HepG2 (cell line): ENCODE data around the gene KDM4F. TPM values are rescaled to one million over a fixed set of nuclear protein-coding genes. Genes with fewer than 3 reads are reported as not detected.

Experiments used
- ADNP ChIP-seq: sonication (generic); formaldehyde crosslinking; IDR thresholded peaks from 2 replicates; pipeline ENCODE4 v1.4.0; 2020; ENCODE audit warnings: missing genetic modification reagents
- CBX2 ChIP-seq, 2 experiments: fragments of 200-600 bp in 1 of 2; sonication (generic); formaldehyde crosslinking in 1 of 2; IDR thresholded peaks; 2 replicates each; pipeline versions ENCODE4 v1.7.0 to v1.8.1; 2018 to 2022; ENCODE audit warnings: low read depth in 2 of 2, low read length in 1 of 2, mild to moderate bottlenecking in 1 of 2, missing genetic modification reagents in 1 of 2
- CCAR2 ChIP-seq: fragments of 200-400 bp; formaldehyde crosslinking; optimal IDR thresholded peaks from 2 replicates; pipeline ENCODE3; 2018; ENCODE audit warnings: low read depth, mild to moderate bottlenecking, low read length, moderate library complexity
- DMAP1 ChIP-seq: IDR thresholded peaks from 2 replicates; pipeline ENCODE4 v1.6.1; 2016
- DNMT1 ChIP-seq: sonication (generic); formaldehyde crosslinking; IDR thresholded peaks from 2 replicates; pipeline ENCODE4 v1.5.1; 2020; ENCODE audit warnings: mild to moderate bottlenecking, missing genetic modification reagents
- EHMT2 ChIP-seq: fragments of 200-600 bp; sonication (generic); IDR thresholded peaks from 2 replicates; pipeline ENCODE4 v1.7.0; 2017; ENCODE audit warnings: antibody characterized with exemption, low read depth, low read length, borderline replicate concordance
- ELF1 ChIP-seq: sonication (generic); formaldehyde crosslinking; IDR thresholded peaks from 2 replicates; pipeline ENCODE4 v1.4.0; 2020; ENCODE audit warnings: missing genetic modification reagents
- FOSL2 ChIP-seq: sonication (generic); formaldehyde crosslinking; IDR thresholded peaks from 2 replicates; pipeline ENCODE4 v1.4.0; 2020; ENCODE audit warnings: missing genetic modification reagents
- IRF2 ChIP-seq: IDR thresholded peaks from 2 replicates; pipeline ENCODE4 v1.6.1; 2018; ENCODE audit warnings: missing genetic modification reagents, missing compliant biosample characterization
- IRX3 ChIP-seq: sonication (generic); formaldehyde crosslinking; IDR thresholded peaks from 2 replicates; pipeline ENCODE4 v1.8.1; 2023; ENCODE audit warnings: mild to moderate bottlenecking, low read depth, missing genetic modification reagents, borderline replicate concordance
- PHF5A ChIP-seq: IDR thresholded peaks from one replicate; pipeline ENCODE4 v1.6.1; 2018; ENCODE audit warnings: low read depth, missing genetic modification reagents; ENCODE audit not compliant: unreplicated experiment
- SAP130 ChIP-seq: IDR thresholded peaks from 2 replicates; pipeline ENCODE4 v1.6.1; 2016; ENCODE audit warnings: low read depth
- SATB2 ChIP-seq: sonication (generic); formaldehyde crosslinking; IDR thresholded peaks from 2 replicates; pipeline ENCODE4 v1.5.0; 2020; ENCODE audit warnings: missing genetic modification reagents
- SMC3 ChIP-seq: IDR thresholded peaks from 2 replicates; pipeline ENCODE4 v1.6.1; 2011; ENCODE audit warnings: low read length, improper control_type of control experiment
- ZNF136 ChIP-seq: sonication (generic); formaldehyde crosslinking; IDR thresholded peaks from 2 replicates; pipeline ENCODE4 v1.8.1; 2022; ENCODE audit warnings: low read depth, mild to moderate bottlenecking, moderate library complexity, missing genetic modification reagents
- ZNF562 ChIP-seq: sonication (generic); formaldehyde crosslinking; IDR thresholded peaks from 2 replicates; pipeline ENCODE4 v1.8.0; 2022; ENCODE audit warnings: missing genetic modification reagents, borderline replicate concordance
- polyA plus RNA-seq, 8 experiments: library from polyadenylated mRNA; depleted of rRNA in 3 of 8; stranded (reverse) in 7 of 8; unstranded in 1 of 8; fragments of >200 nt; fragmentation: Illumina TruSeq in 4 of 8; extraction: Trizol in 4 of 8; gene quantifications; 2 replicates each; pipeline versions ENCODE4 v1.2.1 to v1.2.3, GENCODE V29; 2011 to 2016; ENCODE audit warnings: low read depth in 4 of 8, missing spikeins in 1 of 8, mixed read lengths in 1 of 8; ENCODE audit not compliant: insufficient read depth in 1 of 8
- total RNA-seq, 5 experiments: library from RNA; depleted of rRNA; stranded (reverse); fragments of >200 nt; fragmentation: Illumina TruSeq; extraction: Trizol; gene quantifications; 2 replicates each; pipeline ENCODE4 v1.2.3, GENCODE V29; 2016; ENCODE audit warnings: low read depth in 1 of 5
- TF ChIP-seq, protein P1 (sequence below): IDR thresholded peaks from 2 replicates; pipeline ENCODE4 v1.4.0; 2020; ENCODE audit warnings: mild to moderate bottlenecking, missing genetic modification reagents
- TF ChIP-seq, protein P2 (sequence below): sonication (generic); formaldehyde crosslinking; IDR thresholded peaks from 2 replicates; pipeline ENCODE4 v1.4.0; 2020; ENCODE audit warnings: mild to moderate bottlenecking, missing genetic modification reagents
- TF ChIP-seq, protein P3 (sequence below): sonication (generic); formaldehyde crosslinking; conservative IDR thresholded peaks from 2 replicates; pipeline ENCODE4 v1.8.0; 2022; ENCODE audit warnings: low read depth, missing genetic modification reagents
- TF ChIP-seq, protein P4 (sequence below): fragments of 450-650 bp; IDR thresholded peaks from 2 replicates; pipeline ENCODE4 v1.6.1; 2017; ENCODE audit warnings: mild to moderate bottlenecking
- TF ChIP-seq, protein P5 (sequence below): IDR thresholded peaks from 2 replicates; pipeline ENCODE4 v1.6.1; 2018; ENCODE audit warnings: missing genetic modification reagents

Gene KDM4F
- total and polyA plus RNA-seq, 2 of the 13 experiments (the other 11 are each of a cell fraction or from before 2014, with no cell fraction given): not detected

DNA sequence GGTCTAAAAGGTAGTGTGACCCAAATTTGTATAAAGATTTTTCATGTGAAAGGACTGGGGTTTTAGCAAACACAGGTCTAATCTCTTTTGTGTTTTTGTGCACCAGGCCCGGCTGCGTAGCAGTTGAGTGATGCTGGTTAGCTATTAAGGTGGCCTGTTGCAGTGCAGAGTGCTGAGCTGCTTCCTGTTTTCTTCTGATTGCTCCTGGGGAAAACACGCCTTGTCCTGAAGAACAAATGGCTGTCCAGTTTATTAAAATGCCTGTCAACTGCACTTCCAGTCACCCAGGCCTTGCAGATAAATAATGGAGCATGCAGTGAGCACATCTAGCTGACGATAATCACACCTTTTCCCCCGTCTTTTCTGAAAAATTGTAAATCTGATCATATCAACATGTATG lies 19.3 kb downstream of the KDM4F start (continued):
- TF ChIP-seq SAP130 (peak; percentile 97), ELF1 (CRISPR knock-in tag) (peak; percentile 94), CCAR2 (no peak), ZNF562 (CRISPR knock-in tag) (no peak), IRF2 (0 out of 2 replicates have a peak, but pooled peaks have one; percentile 35), IRX3 (CRISPR knock-in tag) (no peak), SATB2 (CRISPR knock-in tag) (0 out of 2 replicates have a peak, but pooled peaks have one; percentile 29), EHMT2 (no peak), CBX2 (IDR thresholded peaks at IDR 0.05; ENCODE audit: low read depth, low read length) (no peak), CBX2 (CRISPR knock-in tag; IDR thresholded peaks at IDR 0.05; ENCODE audit: low read depth) (no peak), DMAP1 (CRISPR knock-in tag) (0 out of 2 replicates have a peak, but pooled peaks have one; percentile 31), FOSL2 (peak; percentile 41), ADNP (no peak), ZNF136 (no peak), PHF5A (CRISPR knock-in tag) (no peak), SMC3 (no peak), DNMT1 (CRISPR knock-in tag) (no peak)
- TF ChIP-seq, protein P1, sequence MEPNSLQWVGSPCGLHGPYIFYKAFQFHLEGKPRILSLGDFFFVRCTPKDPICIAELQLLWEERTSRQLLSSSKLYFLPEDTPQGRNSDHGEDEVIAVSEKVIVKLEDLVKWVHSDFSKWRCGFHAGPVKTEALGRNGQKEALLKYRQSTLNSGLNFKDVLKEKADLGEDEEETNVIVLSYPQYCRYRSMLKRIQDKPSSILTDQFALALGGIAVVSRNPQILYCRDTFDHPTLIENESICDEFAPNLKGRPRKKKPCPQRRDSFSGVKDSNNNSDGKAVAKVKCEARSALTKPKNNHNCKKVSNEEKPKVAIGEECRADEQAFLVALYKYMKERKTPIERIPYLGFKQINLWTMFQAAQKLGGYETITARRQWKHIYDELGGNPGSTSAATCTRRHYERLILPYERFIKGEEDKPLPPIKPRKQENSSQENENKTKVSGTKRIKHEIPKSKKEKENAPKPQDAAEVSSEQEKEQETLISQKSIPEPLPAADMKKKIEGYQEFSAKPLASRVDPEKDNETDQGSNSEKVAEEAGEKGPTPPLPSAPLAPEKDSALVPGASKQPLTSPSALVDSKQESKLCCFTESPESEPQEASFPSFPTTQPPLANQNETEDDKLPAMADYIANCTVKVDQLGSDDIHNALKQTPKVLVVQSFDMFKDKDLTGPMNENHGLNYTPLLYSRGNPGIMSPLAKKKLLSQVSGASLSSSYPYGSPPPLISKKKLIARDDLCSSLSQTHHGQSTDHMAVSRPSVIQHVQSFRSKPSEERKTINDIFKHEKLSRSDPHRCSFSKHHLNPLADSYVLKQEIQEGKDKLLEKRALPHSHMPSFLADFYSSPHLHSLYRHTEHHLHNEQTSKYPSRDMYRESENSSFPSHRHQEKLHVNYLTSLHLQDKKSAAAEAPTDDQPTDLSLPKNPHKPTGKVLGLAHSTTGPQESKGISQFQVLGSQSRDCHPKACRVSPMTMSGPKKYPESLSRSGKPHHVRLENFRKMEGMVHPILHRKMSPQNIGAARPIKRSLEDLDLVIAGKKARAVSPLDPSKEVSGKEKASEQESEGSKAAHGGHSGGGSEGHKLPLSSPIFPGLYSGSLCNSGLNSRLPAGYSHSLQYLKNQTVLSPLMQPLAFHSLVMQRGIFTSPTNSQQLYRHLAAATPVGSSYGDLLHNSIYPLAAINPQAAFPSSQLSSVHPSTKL (CRISPR knock-in tag): peak; percentile 48; the same call in 1 of the 2 replicates
- TF ChIP-seq, protein P2, sequence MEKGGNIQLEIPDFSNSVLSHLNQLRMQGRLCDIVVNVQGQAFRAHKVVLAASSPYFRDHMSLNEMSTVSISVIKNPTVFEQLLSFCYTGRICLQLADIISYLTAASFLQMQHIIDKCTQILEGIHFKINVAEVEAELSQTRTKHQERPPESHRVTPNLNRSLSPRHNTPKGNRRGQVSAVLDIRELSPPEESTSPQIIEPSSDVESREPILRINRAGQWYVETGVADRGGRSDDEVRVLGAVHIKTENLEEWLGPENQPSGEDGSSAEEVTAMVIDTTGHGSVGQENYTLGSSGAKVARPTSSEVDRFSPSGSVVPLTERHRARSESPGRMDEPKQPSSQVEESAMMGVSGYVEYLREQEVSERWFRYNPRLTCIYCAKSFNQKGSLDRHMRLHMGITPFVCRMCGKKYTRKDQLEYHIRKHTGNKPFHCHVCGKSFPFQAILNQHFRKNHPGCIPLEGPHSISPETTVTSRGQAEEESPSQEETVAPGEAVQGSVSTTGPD: no peak
- TF ChIP-seq, protein P3, sequence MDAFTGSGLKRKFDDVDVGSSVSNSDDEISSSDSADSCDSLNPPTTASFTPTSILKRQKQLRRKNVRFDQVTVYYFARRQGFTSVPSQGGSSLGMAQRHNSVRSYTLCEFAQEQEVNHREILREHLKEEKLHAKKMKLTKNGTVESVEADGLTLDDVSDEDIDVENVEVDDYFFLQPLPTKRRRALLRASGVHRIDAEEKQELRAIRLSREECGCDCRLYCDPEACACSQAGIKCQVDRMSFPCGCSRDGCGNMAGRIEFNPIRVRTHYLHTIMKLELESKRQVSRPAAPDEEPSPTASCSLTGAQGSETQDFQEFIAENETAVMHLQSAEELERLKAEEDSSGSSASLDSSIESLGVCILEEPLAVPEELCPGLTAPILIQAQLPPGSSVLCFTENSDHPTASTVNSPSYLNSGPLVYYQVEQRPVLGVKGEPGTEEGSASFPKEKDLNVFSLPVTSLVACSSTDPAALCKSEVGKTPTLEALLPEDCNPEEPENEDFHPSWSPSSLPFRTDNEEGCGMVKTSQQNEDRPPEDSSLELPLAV (CRISPR knock-in tag): no peak
- TF ChIP-seq, protein P4, sequence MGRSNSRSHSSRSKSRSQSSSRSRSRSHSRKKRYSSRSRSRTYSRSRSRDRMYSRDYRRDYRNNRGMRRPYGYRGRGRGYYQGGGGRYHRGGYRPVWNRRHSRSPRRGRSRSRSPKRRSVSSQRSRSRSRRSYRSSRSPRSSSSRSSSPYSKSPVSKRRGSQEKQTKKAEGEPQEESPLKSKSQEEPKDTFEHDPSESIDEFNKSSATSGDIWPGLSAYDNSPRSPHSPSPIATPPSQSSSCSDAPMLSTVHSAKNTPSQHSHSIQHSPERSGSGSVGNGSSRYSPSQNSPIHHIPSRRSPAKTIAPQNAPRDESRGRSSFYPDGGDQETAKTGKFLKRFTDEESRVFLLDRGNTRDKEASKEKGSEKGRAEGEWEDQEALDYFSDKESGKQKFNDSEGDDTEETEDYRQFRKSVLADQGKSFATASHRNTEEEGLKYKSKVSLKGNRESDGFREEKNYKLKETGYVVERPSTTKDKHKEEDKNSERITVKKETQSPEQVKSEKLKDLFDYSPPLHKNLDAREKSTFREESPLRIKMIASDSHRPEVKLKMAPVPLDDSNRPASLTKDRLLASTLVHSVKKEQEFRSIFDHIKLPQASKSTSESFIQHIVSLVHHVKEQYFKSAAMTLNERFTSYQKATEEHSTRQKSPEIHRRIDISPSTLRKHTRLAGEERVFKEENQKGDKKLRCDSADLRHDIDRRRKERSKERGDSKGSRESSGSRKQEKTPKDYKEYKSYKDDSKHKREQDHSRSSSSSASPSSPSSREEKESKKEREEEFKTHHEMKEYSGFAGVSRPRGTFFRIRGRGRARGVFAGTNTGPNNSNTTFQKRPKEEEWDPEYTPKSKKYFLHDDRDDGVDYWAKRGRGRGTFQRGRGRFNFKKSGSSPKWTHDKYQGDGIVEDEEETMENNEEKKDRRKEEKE: no peak
- TF ChIP-seq, protein P5, sequence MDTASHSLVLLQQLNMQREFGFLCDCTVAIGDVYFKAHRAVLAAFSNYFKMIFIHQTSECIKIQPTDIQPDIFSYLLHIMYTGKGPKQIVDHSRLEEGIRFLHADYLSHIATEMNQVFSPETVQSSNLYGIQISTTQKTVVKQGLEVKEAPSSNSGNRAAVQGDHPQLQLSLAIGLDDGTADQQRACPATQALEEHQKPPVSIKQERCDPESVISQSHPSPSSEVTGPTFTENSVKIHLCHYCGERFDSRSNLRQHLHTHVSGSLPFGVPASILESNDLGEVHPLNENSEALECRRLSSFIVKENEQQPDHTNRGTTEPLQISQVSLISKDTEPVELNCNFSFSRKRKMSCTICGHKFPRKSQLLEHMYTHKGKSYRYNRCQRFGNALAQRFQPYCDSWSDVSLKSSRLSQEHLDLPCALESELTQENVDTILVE (CRISPR knock-in tag): no peak
